ENCODE data around the gene SYCE1.
"Not testable (repeated sequence)": the region's sequence is repeated elsewhere in the genome, so short reads cannot be mapped to it uniquely, and the experiment has no call there.

SYCE1 gene

DNA sequence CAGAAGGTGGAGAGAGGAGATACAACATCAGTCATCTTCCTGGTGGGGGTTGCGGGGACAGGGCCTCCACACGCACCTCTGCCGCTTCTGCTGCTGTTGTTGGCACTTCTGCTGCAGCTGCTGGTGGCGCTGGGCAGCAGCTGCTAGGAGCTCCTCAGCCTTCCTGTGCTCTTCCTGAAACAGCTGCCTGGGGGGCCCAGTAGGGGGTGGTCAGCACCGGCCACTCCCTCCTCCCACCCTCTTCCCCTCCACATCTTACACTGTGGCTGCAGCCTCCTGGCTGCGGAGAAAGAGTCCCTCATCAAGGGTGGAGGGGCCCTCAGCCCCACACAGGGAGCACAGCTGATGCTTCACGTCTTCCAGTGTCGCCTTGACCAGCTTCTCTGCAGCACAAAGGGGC lies 9.9 kb downstream of the SYCE1 start:
- DNase-seq (ENCODE audit: low read depth, low spot score) = no peak
- TF ChIP-seq, protein P1, sequence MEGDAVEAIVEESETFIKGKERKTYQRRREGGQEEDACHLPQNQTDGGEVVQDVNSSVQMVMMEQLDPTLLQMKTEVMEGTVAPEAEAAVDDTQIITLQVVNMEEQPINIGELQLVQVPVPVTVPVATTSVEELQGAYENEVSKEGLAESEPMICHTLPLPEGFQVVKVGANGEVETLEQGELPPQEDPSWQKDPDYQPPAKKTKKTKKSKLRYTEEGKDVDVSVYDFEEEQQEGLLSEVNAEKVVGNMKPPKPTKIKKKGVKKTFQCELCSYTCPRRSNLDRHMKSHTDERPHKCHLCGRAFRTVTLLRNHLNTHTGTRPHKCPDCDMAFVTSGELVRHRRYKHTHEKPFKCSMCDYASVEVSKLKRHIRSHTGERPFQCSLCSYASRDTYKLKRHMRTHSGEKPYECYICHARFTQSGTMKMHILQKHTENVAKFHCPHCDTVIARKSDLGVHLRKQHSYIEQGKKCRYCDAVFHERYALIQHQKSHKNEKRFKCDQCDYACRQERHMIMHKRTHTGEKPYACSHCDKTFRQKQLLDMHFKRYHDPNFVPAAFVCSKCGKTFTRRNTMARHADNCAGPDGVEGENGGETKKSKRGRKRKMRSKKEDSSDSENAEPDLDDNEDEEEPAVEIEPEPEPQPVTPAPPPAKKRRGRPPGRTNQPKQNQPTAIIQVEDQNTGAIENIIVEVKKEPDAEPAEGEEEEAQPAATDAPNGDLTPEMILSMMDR (IDR thresholded peaks at IDR 0.05; ENCODE audit: insufficient read depth, low read length, missing control alignments) = no peak
- ChIA-PET CTCF (no interaction called here), POLR2A (no interaction called here)
- no peak overlapping the region for H3K4me3 ChIP-seq (ENCODE audit: low read depth, low read length)

DNA sequence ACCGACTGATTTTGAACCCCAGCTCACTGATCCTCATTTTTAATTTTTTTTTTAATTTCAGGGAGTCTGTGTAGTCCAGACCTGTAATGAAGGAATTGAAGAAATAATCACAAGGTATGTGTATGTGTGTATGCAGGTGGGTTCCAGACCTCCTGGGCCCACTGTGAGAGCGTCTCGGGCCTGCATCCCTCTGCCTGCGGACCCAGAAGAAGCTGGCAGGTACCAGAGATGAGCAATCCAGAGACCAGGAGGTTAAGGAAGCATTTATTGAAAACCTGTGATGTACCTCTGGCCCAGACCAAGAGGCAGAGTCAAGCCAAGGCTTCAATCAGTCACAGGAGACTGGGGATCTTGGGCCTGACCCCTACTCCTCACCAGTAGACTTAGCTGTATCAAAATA lies 10.8 kb downstream of the SYCE1 start:
- no peak for DNase-seq (ENCODE audit: low read depth, low spot score)
- POLR2A ChIA-PET = no interaction called here
- no peak overlapping the region for H3K4me3 ChIP-seq (ENCODE audit: low read depth, low read length)
- CTCF ChIA-PET = no interaction called here
- TF ChIP-seq, protein P1 (IDR thresholded peaks at IDR 0.05; ENCODE audit: insufficient read depth, low read length, missing control alignments) = no peak

DNA sequence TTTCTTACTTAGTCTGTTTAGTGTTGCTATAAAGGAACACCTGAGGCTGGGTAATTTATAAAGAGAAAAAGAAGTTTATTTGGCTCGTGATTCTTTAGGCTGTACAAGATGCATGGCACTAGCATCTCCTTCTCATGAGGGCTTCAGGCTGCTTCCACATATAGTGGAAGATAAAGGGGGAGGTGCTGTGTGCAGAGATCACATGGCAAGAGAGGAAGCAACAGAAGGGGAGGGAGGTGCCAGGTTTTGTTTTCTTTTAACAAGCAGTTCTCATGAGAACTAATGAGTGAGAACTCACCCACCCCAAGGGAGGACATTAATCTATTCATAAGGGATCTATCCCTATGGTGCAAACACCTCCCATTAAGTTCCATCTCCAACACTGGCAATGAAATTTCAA lies 20.9 kb downstream of the SYCE1 start:
- ChIA-PET POLR2A (no interaction called here), CTCF (no interaction called here)
- TF ChIP-seq, protein P1 (IDR thresholded peaks at IDR 0.05; ENCODE audit: insufficient read depth, low read length, missing control alignments) = no peak
- no peak for DNase-seq (ENCODE audit: low read depth, low spot score)
- no peak overlapping the region for H3K4me3 ChIP-seq (ENCODE audit: low read depth, low read length)

DNA sequence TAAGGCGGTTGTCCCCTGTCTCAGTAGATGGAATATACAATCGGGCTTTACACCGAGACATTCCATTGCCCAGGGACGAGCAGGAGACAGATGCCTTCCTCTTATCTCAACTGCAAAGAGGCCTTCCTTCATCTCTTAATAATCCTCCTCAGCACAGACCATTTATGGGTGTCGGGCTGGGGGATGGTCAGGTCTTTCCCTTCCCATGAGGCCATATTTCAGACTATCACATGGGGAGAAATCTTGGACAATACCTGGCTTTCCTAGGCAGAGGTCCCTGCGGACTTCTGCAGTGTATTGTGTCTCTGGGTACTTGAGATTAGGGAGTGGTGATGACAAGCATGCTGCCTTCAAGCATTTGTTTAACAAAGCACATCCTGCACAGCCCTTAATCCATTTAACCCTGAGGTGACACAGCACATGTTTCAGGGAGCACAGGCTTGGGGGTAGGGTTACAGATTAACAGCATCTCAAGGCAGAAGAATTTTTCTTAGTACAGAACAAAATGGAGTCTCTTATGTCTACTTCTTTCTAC lies 23.9 kb downstream of the SYCE1 start:
- CTCF ChIA-PET; H3K4me3 ChIP-seq (ENCODE audit: low read depth, low read length); POLR2A ChIA-PET; DNase-seq (ENCODE audit: low read depth, low spot score): not testable (repeated sequence)

DNA sequence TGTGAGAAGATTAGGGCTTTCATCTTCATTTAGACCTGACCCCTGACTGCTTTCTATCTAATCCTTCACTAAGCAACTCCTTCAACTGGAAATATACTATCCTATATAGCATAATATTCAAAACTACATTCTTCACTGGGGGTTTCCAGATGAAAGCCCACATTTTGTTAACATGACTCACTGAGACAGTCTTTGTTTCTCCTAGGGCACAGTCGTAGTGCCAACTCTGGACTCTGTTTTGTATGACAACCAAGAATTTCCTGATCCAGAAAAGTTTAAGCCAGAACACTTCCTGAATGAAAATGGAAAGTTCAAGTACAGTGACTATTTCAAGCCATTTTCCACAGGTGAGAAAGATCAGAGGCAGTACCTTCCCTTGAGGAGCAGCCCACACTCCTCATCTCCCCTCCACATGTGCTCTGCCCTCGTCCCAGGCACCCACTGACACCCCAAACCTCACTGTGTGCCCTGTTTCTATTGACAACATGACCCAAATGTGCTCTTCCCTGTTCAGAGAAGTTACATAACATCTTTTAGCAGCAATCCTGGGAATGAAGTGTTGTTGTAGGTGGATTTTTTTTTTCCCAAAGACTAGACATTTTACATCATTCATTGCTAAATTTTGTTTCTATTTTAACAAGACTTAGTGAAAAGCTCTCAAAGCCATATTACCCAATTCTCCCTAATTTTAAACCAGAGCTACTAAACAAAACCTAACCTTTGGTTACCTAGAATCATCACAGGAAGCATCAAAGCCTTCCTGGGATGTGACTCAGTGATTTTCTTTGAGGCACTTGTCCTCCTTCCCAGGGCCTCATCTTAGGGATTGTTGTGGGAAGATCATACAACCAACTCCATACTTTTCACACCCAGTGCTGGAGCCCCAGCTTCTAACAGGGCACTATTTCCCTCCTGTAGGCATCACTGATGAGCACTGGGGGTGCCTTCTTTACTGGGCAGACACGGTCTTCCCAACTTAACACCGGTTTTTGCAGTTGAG lies 27.5 kb downstream of the SYCE1 start:
- ChIA-PET CTCF (no interaction called here), POLR2A (no interaction called here)
- TF ChIP-seq, protein P1 (IDR thresholded peaks at IDR 0.05; ENCODE audit: insufficient read depth, low read length, missing control alignments) = no peak
- H3K4me3 ChIP-seq (ENCODE audit: low read depth, low read length) = no peak overlapping the region
- DNase-seq (ENCODE audit: low read depth, low spot score) = no peak

DNA sequence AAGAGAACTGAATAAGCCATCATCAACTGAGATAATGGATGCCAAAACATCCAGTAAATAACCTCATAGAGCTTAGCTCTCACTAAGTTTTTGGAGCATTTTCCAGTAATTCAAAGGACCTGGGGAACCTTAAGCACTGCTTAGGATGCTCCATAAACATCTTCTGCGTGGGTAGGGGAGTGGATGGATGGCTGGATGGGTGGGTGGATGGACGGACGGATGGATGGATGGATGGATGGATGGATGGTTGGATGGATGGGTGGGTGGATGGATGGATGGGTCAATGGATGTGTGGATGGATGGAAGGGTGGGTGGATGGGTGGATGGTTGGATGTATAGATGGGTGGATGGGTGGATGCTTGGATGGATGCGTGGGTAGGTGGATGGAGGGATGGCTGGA lies 29.2 kb downstream of the SYCE1 start:
- DNase-seq (ENCODE audit: low read depth, low spot score) = no peak
- ChIA-PET CTCF (interaction anchor here (1.9 kb wide), 1 partner anchor 16 kb away, joined by 7 read pairs; no protein-coding TSS in a partner anchor), POLR2A (no interaction called here)
- no peak overlapping the region for H3K4me3 ChIP-seq (ENCODE audit: low read depth, low read length)
- TF ChIP-seq, protein P1 (IDR thresholded peaks at IDR 0.05; ENCODE audit: insufficient read depth, low read length, missing control alignments) = no peak

Data from AG04449 (cell line).